ENCODE results near the gene FTL.

FTL gene

DNA sequence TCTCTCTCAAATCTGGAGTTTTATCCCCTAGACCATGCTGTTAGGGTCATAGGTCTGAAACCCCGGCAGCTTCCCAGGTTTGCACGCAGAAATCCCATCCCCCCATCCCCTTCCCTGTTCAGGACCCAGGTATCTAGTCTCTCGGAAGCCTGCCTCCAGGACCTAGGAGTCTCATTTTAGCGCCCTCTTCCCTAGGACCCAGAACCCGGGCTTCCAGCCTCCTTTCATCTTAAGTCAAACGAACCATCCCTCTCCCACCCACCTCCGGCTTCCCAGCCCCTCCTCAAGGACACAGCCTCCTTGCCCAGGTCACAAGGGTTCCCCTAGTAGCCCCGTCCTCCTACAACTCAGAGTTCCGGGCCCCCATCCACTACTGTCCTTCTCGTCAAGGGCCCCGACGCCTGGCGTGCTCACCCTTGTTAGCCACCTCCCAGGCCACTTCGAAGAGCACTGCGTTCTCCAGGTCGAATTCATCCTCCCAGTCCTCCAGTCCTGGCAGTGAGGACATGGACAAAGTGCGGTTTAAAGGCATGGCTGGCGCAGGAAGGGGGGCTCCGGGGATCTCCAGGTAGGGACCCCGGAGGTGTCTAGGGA, 27.6 kb downstream of the FTL start:
- no peak for DNase-seq

DNA sequence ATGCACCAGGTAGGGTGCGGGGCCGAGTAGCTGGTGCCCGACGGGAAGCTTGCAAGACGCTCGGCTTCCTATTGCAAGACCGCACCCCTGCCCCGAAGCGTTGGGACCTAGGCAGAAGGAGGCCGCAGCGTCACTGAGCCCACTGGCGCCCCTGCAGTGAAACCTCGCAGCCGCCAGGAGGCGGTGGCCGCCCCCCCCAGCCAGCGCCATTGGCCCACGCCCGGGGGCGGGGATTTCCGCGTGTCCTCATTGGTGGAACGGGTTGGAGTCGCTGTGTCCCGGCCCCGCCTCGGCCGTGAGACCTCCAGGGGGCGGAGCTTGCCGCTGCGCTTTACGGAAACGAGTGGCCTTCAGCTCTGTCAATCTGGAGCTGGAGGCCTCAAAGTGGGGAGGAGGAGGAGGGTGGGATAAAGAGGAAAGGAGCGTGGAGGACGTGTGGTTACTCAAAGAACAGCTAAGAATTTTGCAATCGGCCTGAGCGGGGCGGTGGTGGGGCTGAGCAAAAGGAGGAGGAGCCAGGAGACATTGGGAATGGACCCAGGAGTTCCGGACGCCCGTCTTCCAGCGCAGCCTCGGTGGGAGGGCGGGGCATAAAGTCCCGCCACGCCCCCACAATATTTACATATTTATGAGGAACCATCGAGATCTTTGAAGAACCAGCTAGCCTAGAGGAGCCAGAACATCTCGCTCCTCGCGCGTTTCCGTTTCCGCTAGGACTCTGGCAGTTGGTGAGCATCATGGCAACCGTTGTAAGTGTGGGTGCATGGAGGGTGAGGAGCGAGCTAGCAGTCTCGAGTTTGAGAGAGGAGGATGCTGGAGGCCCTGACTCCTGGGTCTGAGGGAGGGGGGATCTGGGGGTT, 28.3 kb downstream of the FTL start, which contains the start of the genes GYS1 and RUVBL2:
Gene GYS1, minus strand, starts transcription at position 135 of the 860 bp plus-strand sequence. CDS start 197 bp downstream, outside the sequence.
Gene RUVBL2, plus strand, starts transcription at position 713 of the 860 bp plus-strand sequence. Its CDS starts 25 bp downstream, at position 738.
- DNase-seq = peak; percentile 99

DNA sequence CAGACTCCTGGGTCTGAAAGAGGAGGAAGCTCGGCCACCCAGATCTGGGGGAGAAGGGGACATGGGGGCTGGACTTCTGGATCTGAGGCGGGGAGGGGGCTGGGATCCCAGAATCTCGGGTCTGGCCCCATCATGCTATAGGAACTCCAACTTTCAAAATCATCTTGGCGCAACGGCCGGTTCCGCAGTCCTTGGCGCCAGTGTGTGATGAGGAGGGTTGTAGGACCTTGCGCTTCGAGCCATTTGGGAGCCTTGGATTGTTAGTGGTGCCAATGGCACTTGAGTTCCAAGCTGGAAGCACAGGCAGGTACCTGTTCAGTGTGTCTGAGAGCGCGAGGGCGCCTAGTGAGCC, 28.9 kb downstream of the FTL start:
- DNase-seq = no peak

DNA sequence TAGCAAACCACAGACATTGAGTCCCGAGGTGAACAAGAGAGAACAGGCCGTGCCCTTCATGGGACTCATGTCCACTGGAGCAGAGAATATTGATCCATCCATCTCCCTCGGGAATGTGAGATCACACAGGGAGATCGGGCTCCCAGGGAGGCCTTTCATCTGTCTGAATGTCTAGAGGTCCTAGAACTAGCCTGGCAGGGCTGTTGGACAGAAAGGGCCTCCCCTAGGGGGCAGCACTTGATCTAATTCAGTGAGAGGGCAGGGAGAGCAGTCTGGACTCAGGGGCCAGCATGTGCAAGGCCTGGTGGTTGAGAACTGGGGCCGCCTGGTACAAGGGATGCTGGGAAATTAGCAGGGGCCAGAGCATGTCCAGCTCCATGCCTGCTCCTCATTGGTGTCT, 32.9 kb downstream of the FTL start:
- DNase-seq = no peak

DNA sequence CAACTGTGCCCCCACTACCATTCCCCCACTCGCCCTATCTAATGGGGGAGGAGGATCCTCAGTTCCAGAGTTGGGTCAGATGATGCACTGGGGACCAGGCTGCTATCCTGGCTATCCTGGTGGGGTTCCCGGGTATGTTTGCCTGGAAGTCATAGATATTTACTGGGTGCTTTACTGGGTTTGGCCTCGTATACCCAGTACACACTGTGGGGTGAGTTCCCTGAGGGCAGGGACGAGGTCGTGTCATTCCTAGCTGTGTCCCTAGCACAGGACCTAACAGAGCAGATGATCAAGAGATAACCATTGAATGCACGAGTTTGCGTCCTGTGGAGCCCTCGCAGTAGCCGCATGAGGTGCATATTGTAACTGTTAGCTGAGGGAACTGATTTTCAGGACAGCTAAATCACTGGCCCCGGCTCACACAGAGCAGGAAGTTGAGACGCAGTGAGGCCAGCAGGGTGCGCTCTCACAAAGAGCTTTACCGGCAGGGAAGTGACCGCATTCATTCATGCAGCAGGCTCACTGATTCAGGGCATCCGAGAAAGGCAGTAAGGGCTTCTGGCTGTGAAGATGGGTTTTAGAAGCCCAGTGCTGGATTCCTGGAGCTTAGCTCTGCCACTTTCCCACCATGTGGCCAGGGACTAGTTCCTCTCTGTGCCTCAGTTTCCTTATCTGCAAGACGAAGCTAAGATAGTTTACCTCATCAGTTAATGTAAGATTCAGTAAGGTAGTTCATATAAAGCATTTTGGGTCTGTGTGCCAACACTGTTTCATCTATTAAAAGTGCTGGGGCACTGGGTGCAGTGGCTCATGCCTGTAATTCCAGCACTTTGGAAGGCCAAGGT, 34.6 kb downstream of the FTL start:
- no peak for DNase-seq

DNA sequence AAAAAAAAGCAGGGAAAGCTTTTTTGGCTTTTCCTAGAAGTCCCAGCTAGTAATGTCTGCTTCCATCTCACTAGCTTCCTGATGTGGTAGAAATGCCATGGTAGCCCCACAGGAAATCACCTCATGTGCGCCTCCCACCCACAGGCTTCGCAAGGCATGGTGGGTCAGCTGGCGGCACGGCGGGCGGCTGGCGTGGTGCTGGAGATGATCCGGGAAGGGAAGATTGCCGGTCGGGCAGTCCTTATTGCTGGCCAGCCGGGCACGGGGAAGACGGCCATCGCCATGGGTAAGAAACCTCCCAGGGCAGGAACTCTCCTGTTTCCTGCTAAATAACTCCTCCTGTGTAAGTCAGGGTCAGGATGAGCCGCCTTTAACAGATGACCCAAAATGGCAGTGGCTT, 39.0 kb downstream of the FTL start:
- no peak for DNase-seq

DNA sequence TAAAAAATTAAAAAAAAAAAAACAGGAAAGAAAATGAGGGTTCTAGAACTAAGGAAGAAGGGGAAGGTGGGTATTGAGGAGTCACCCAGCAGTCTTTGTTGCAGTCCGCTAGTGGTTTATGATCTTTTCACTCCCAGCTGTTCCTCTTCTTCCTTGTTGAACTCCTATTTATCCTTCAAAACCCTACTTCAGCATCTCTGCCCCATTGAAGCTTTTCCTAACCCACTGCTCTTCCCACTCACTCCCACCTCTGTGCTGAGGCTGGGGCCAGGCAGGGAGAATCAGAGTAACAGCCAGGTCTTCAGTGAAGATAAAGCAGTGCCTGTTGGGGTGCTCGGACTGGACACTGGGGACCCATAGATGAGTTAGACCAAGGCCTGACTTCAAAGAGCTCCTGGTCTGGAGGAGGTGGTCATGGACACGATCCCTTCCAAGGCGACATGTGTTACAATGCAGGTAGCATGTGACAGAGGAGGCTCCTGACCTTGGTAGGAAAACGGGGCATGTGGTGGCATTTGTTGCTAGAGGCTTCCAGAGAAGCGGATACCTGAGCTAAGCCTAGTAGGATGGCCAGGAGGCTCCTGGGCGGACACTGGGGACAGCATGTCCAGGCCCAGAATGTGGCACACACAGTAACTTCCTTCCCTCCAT, 40.0 kb downstream of the FTL start:
- DNase-seq = no peak

DNA sequence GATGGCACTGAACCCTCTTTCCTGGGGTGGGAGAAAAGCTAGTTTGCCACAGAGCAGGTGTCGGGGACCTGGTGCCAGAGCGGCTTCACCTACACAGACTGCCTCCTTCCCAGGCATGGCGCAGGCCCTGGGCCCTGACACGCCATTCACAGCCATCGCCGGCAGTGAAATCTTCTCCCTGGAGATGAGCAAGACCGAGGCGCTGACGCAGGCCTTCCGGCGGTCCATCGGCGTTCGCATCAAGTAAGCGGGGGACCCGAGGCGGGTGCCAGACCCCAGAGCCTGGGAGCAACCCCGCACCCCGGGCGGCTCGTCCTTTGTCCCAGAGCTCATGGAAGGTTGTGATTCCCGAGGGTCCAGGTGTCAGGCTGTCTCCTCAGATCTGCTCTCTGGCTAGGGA, 41.8 kb downstream of the FTL start:
- DNase-seq = no peak

DNA sequence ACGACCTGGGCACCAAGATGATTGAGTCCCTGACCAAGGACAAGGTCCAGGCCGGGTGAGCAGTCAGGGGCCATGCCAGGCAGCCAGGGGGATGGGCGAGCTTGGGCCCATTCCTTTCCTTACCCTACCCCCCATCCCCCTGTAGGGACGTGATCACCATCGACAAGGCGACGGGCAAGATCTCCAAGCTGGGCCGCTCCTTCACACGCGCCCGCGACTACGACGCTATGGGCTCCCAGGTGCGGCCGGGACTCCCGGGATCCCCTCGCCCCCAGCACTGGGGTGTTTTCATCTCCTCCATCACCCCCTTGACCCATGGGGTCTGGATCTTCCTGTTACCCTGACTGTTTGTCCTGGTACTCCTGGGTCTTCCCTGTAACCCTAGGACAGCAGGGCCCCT, 44.7 kb downstream of the FTL start:
- no peak for DNase-seq

DNA sequence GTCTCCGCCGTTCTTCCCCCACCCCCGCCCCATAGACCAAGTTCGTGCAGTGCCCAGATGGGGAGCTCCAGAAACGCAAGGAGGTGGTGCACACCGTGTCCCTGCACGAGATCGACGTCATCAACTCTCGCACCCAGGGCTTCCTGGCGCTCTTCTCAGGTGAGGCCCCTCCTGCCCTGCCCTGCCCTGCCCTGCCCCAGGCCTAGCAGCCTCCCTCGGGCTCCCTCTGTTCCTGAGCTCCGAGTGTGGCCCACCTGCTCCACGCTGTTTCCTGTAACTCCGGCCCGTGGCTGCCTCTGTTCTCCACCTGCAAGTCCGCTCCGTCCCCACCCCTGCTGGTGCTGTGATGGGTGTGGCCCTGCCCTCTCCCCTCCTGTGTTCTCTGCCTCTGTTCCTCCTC, 45.3 kb downstream of the FTL start:
- no peak for DNase-seq

DNA sequence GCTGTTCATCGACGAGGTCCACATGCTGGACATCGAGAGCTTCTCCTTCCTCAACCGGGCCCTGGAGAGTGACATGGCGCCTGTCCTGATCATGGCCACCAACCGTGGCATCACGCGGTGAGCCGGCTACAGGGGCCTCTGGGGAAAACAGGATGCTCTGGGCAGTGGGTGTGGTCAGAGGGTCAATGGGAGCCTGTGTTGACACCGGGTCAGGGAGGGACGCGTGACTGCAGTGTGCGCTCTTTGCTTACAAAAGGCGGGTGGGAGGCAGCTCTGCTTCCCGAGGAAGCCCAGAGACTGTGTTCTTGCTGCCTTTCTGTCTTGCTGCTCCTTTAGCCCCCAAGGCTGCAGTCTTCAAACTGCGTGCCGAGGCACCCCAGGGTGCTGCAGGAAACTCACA, 46.1 kb downstream of the FTL start:
- no peak for DNase-seq

DNA sequence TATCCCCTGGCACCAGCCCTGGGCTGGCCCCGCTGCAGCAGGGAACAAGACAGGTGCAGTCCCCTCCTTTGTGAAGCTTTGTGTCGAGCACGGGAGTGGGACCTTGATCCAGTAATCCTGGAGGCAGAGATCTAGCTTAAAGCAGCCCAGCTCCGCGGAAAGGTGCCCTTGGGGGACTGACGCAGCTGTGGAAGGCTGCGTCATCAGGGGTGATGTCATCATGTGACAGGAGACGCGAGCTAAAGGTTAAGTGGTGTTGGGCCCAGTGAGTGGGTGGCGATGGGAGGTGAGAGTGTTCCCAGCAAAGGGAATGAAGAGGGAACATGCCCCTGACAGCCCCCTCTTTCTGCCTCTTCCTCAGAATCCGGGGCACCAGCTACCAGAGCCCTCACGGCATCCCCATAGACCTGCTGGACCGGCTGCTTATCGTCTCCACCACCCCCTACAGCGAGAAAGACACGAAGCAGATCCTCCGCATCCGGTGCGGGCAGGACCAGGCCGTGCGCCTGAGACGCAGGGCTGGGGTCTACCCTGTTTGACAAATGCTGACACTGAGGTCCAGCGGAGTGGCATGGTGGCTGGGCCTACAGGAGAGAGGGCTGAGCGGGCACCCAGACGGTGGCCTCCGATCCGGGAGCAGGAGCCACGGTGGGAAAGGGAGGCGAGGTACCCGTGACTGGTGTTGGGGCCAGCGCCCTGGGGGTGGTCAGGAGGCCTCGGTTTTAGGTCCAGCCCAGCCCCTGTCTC, 49.2 kb downstream of the FTL start:
- DNase-seq = no peak

DNA sequence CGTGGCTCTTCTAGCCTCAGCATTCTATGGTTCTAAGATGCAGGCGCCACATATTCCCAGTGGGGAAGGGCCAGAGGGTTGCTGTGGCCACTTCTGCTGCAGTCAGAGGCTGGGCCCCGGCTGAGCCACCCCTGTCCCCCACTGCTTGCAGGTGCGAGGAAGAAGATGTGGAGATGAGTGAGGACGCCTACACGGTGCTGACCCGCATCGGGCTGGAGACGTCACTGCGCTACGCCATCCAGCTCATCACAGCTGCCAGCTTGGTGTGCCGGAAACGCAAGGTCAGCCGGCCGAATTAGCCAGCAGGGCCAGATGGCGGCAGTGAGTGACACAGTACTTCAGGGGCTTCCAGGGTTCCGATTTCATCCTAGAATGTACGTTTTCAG, 49.8 kb downstream of the FTL start:
- DNase-seq = no peak

DNA sequence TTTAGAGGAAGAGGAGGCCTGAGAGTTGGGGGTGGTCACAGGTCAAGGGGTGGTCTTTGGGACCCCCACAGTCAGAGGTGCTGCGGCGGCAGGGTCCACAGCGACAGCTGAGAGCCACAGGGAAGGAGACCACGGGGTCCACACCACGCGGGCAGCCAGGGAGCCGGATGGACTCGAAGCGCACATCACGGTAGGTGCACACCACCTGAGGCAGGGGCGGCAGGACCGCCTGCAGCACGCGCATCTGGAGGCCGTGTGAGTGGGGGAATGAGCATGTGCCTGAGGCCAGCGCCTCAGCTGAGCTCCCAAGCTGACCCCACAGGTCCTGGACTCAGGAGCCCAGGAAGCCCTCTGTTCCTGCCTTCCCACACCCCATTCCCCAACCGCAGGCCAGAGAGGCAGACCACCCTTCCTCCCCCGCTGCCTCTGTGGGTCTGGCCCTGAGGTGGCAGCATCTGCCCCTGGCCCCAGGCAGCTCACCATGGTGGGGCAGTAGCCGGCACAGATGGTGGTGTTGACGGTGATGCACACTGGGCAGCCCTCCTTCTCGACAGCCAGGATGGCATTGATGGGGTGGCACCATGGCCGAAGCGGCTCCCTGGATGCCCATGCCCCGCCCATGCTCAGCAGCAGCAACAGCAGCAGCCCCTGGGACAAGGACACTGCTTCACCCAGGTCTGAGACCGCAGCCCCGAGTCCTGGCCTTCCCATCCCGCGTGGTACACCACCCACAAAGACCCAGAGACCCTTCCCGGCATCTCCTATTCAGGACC, 51.1 kb downstream of the FTL start:
- no peak for DNase-seq
